Measurements from ENCODE around the gene NEK8. TPM values are rescaled to one million over a fixed set of nuclear protein-coding genes. Genes with fewer than 3 reads are reported as not detected.
A peak's percentile ranks its signal among the peaks of the same experiment; 100 is the strongest.

NEK8 gene
- total RNA-seq, 4 donors from 2014 or later: 2.1 to 9.5 (median 4.4) TPM

DNA sequence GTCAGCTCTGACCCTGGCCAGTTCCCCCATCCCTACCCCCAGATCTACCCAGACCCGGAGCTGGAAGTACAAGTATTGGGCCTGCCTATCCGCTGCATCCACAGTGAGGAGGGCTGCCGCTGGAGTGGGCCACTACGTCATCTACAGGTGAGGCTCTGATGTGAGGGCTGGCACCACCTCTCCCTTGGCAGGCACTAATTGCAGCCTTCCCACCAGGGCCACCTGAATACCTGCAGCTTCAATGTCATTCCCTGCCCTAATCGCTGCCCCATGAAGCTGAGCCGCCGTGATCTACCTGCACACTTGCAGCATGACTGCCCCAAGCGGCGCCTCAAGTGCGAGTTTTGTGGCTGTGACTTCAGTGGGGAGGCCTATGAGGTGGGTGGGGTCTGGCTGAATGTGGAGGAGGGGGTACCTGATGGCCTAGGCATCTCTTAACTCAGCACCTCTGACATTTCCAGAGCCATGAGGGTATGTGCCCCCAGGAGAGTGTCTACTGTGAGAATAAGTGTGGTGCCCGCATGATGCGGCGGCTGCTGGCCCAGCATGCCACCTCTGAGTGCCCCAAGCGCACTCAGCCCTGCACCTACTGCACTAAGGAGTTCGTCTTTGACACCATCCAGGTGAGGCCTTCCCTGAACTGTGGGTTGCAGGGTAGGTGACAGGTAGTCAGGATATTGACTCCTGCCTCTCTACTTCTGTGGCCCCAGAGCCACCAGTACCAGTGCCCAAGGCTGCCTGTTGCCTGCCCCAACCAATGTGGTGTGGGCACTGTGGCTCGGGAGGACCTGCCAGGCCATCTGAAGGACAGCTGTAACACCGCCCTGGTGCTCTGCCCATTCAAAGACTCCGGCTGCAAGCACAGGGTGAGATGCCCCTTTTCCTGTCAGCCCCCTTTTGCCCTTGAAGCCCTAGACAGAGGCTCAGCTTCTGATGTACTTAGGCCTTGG, 19.5 kb downstream of the NEK8 start:
- peak in 1 of 2 donors; percentile 84 for DNase-seq (ENCODE audit: low spot score in 2 of 2)
- no peak overlapping the region for H3K4me3 ChIP-seq (ENCODE audit: low read depth, poor library complexity, severe bottlenecking)
- intact Hi-C loops (cut with DNase I; ENCODE audit: low total_unique reads): no loop called here
- TF ChIP-seq CTCF (IDR thresholded peaks at IDR 0.05): no peak
- no peak for TF ChIP-seq POLR2A (IDR thresholded peaks at IDR 0.05)
- WGBS, 2 donors: 87 to 91% methylated on average over 8 to 17 of the region's 18 CpGs

- WGBS, 2 donors: 77 to 79% methylated on average over 18 of the region's 18 CpGs
- peak in 1 of 2 donors; percentile 84 for DNase-seq (ENCODE audit: low spot score in 2 of 2)
- no peak for TF ChIP-seq POLR2A (IDR thresholded peaks at IDR 0.05)
- TF ChIP-seq CTCF (IDR thresholded peaks at IDR 0.05): no peak
- intact Hi-C loops (cut with DNase I; ENCODE audit: low total_unique reads): no loop called here
- H3K4me3 ChIP-seq (ENCODE audit: low read depth, poor library complexity, severe bottlenecking): no peak overlapping the region
These were observed 20.4 kb downstream of the NEK8 start for GRCh38 chr17:28748852-28749515.

GRCh38 chr17:28749516-28750177, 21.1 kb downstream of the NEK8 start:
- WGBS, 2 donors: 59% methylated on average over 11 of the region's 11 CpGs
- H3K4me3 ChIP-seq (ENCODE audit: low read depth, poor library complexity, severe bottlenecking): no peak overlapping the region

GRCh38 chr17:28750178-28751047, 21.8 kb downstream of the NEK8 start:
- 29 to 36% methylated on average over 20 of the region's 20 CpGs for WGBS, 2 donors
- H3K4me3 ChIP-seq (ENCODE audit: low read depth, poor library complexity, severe bottlenecking): no peak overlapping the region
- TF ChIP-seq CTCF (IDR thresholded peaks at IDR 0.05): peak; percentile 13 to 99 (median 75)
- TF ChIP-seq POLR2A (IDR thresholded peaks at IDR 0.05): no peak
- intact Hi-C loops (cut with DNase I; ENCODE audit: low total_unique reads): no loop called here
- DNase-seq (ENCODE audit: low spot score in 2 of 2): peak; percentile 91 to 98

More at GRCh38 chr17:28749516-28750177, 21.1 kb downstream of the NEK8 start:
- intact Hi-C loops (cut with DNase I; ENCODE audit: low total_unique reads): no loop called here
- no peak for TF ChIP-seq CTCF (IDR thresholded peaks at IDR 0.05)
- TF ChIP-seq POLR2A (IDR thresholded peaks at IDR 0.05): no peak
- peak in 1 of 2 donors; percentile 86 for DNase-seq (ENCODE audit: low spot score in 2 of 2)

Data from lower leg skin (tissue), 4 donors.